EH (cell line): ENCODE measurements around the gene FBXO45.
"Not testable (repeated sequence)": the region's sequence is repeated elsewhere in the genome, so short reads cannot be mapped to it uniquely, and the experiment has no call there.

Experiments used
- DNase-seq: peaks from one replicate; pipeline ENCODE4 v3.0.0-alpha.2; 2015; ENCODE audit warnings: low read depth

Gene FBXO45

DNA sequence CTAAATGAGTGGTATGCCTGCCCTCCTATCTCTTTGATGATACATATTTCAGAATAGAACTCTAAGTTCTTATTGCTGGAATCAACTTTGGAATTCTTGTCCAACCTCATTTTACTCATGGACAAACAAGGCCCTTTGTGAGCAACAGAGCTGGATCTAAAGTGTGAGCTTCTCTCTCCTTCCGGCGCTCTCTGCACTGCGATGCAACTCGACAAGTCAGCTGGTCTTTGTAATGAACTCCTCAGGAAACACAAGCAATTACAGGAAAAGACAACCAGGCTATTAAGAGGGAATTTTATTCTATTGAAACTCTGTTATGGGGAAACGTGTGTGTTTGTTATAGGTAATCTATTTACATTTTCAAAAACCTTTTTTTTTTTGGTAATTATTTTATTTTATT, 50.8 kb downstream of the FBXO45 start:
- DNase-seq = no peak

GRCh38 chr3:196619627-196620026, 51.2 kb downstream of the FBXO45 start:
- DNase-seq = not testable (repeated sequence)

DNA sequence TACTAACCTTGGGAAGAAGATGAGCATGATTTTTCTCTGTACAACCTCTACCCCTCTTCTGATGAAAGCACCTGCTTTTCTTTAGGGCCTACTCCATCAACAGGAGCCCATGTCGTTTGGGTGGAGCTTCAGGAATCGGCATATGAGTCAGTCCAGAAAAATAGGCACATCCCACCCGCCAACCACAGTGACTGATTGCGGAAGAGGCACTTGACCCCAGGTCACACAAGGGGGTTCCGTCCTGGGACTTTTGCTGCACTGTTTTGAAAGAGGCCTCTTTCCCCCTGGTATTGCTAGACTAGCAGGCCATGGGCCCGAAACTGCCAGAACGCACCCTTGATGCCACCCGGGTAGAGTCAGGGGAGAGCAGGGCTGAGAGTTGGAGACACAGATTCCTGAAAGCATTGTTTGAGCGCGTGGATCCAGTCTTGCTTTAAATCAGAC, 51.7 kb downstream of the FBXO45 start:
- DNase-seq = no peak

DNA sequence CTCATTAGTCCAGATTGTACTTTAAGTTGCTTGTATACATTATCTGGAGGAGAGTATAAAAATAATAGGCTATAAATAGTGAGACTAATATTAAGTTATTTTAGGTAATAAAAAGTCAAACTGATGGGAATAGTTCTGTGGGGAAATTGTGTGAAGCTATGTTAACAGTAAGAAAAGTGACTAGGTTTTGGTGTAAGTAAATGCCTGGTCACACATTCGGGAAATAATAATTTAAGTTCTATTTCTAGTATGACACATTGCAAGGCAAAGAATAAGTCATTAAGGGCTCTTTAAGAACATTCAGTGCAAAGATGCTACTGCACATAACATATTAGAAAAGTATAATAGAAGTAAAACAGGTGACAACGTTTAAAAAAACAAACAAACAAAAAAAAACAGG, 52.2 kb downstream of the FBXO45 start:
- no peak for DNase-seq

DNA sequence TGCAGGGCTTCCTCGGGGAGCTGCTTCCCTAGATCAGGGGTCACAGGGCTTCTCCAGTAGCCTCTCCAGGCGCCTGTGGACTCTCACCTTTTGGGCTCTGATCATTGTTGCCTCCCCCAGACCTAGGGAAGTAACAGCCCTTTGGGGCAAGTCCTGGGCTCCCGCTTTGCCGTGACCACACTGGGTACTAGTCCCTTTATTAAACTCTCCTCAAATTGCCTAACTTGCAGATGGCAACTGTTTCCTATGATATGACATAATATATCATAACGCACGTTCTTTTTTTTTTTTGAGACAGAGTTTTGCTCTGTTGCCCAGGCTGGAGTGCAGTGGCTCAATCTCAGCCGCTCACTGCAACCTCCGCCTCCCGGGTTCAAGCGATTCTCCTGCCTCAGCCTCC, 53.2 kb downstream of the FBXO45 start:
- no peak for DNase-seq

DNA sequence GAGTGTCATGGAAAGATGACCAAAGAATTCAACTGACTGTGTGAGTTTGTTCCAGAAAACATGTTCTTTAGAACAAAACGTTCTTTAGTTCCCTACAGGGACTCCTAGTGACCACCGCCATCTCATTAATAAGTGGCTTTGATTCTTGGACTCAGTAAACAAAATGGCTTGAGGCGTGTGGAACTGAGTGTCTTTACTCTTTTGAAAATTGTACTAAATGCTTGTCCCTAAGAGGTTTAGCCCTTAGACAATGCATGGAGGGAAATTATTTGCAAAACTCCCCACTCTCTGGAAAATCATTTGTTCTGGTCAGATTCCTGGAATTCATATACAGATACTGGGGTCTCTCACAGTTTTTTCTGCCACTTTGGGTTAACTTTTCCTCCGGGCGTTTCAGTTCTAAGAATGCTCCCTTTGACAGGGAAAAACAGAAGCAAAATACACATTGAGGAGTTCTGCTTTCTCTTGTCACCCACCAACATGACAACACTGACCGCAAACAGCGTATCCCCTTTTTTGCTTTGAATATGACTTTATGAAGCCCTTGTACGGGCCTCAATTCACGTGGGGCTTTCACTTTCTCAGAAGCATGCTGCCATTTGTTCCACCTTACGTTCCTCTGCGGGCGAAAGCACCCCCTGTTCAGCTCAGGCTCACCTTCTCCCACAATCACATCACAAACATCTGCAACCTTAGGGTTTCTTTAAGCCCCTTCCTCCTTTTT, 55.8 kb downstream of the FBXO45 start:
- no peak for DNase-seq

GRCh38 chr3:196624907-196625306, 56.4 kb downstream of the FBXO45 start:
- no peak for DNase-seq

GRCh38 chr3:196625331-196625730, 56.9 kb downstream of the FBXO45 start:
- DNase-seq = no peak

DNA sequence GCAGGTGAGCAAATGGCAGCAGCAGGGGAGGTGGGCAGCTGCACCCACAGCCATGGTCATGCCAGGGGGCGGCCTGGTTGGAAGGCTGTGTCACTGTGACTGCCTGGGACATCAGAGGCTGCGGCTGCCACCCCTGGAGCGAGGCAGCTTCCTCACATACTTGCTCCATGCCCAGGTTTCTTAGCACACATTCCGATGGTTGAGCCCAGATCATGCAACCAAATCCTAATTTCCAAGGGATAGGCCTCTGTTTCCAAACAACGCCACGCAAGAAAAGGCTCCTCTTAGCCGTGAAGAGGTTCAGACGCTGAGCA, 59.4 kb downstream of the FBXO45 start:
- DNase-seq = no peak

- DNase-seq = no peak
These were observed 60.8 kb downstream of the FBXO45 start for GRCh38 chr3:196629228-196629627.

- no peak for DNase-seq
These were observed 63.2 kb downstream of the FBXO45 start for GRCh38 chr3:196631682-196632045.

DNA sequence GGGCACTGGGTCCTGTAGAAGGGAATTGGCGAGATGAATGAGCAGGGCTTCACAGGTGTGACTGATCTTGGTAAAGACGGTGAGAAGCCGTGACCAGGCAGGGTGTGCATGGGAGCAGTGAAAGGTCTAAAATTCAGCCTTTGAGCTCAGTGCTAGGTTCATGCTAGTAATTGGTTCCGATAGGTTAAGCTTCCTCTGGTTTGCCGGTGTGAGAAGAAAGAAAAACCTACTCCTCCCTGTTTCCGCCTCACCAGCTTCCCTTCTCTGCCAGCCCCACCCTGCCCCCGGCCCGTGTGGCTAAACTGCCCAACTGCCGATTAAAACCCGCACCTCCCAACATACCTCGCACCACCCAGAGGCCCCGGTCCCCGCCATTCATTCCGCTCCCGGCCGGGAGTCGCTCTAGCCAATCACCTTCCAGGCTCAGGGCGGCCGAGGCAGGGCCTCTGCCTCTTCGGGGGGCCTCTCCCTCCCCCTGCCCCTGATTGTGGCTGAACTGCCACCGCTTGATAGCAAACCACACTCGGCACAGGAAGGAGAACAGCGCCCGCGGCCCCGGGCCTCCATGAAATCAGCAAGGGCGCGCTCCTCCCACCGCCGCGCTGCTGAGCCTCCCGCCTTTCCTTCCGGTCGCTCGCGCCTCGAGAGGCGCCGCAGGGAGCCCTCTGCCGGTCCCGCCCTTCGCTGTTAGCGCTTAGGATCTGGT, 63.7 kb downstream of the FBXO45 start:
- DNase-seq = peak; percentile 76

DNA sequence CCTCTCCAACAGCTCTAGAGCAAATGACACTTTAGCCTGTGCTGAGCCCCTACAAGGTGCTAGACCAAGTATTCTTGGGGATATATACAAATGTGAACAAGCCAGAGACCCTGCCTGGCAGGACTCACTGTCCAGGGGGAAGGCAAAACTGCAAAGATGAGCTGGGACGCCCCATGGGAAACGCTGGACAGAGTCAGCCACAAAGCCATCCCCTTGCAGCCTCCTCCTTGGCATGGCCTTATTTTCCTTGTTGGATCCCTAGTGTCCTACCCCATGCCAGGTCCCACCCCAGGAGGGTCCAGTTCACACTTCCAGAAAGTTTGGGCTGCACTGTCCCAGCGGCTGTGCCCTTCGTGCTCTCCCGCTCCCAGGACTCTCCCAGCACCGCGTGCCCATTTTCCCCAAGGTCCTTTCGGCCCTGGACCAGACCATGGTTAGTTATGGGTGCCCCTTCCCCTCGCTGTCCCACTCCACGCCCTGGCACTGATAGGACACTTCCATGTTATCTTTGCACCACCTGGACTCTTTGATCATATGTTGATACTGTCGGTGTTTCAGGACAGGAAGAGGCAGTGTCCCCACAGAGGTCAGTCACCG, 65.2 kb downstream of the FBXO45 start:
- DNase-seq = no peak

- DNase-seq = no peak
These were observed 65.8 kb downstream of the FBXO45 start for GRCh38 chr3:196634224-196634623.

- no peak for DNase-seq
These were observed 66.4 kb downstream of the FBXO45 start for GRCh38 chr3:196634829-196635228.

GRCh38 chr3:196636369-196637349, 68.2 kb downstream of the FBXO45 start:
- peak; percentile 44 for DNase-seq

DNA sequence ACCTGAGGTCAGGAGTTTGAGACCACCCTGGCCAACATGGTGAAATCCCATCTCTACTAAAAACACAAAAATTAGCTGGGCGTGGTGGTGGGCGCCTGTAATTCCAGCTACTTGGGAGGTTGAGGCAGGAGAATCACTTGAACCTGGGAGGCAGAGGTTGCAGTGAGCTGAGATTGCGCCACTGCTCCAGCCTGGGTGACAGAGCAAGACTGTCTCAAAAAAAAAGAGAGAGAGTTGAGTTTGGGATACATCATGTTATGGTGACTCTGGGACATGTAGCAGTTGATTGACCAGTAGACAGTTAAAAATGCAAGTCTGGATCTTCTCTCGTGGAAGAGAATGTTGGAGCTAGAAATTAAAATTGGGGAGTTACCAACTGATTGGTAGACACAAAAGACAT, 69.5 kb downstream of the FBXO45 start:
- DNase-seq = not testable (repeated sequence)
